Trophoblast cell (in vitro differentiated cells and primary cell): ENCODE data around the gene NBAS.

Experiments used
- DNase-seq, 2 donors: peaks; one replicate each; pipeline ENCODE4 v3.0.0-alpha.2; 2016
- H2AFZ ChIP-seq: 2 replicates; pipeline ENCODE4 v1.6.1; 2013; ENCODE audit warnings: low read length, moderate library complexity, mild to moderate bottlenecking; ENCODE audit not compliant: insufficient read depth, poor library complexity
- H2AK5ac ChIP-seq: 2 replicates; pipeline ENCODE4 v1.6.1; 2013; ENCODE audit warnings: mild to moderate bottlenecking, low read length
- H2BK120ac ChIP-seq: 2 replicates; pipeline ENCODE4 v1.6.1; 2013; ENCODE audit warnings: low read length, mild to moderate bottlenecking, moderate library complexity; ENCODE audit not compliant: insufficient read depth, poor library complexity
- H2BK12ac ChIP-seq: 2 replicates; pipeline ENCODE4 v1.6.1; 2013; ENCODE audit warnings: mild to moderate bottlenecking, low read length, moderate library complexity
- H2BK5ac ChIP-seq: 2 replicates; pipeline ENCODE4 v1.6.1; 2013; ENCODE audit warnings: low read length, low read depth, moderate library complexity, mild to moderate bottlenecking; ENCODE audit not compliant: poor library complexity
- H3K14ac ChIP-seq: 2 replicates; pipeline ENCODE4 v1.6.1; 2013; ENCODE audit warnings: mild to moderate bottlenecking, low read length
- H3K18ac ChIP-seq: 2 replicates; pipeline ENCODE4 v1.6.1; 2013; ENCODE audit warnings: mild to moderate bottlenecking, low read length
- H3K23ac ChIP-seq: 2 replicates; pipeline ENCODE4 v1.6.1; 2013; ENCODE audit warnings: low read length
- H3K27ac ChIP-seq: 2 replicates; pipeline ENCODE4 v1.5.1; 2013; ENCODE audit warnings: low read depth, mild to moderate bottlenecking, inconsistent platforms, low read length, moderate library complexity
- H3K27me3 ChIP-seq: 2 replicates; pipeline ENCODE4 v1.6.1; 2013; ENCODE audit warnings: inconsistent platforms, mild to moderate bottlenecking, low read length, moderate library complexity; ENCODE audit not compliant: insufficient read depth
- H3K36me3 ChIP-seq, 2 experiments: 1 replicate in 1 of 2; 2 replicates in 1 of 2; pipeline ENCODE4 v1.6.1; 2013; ENCODE audit warnings: low read length in 2 of 2, mild to moderate bottlenecking in 2 of 2, moderate library complexity in 1 of 2; ENCODE audit not compliant: insufficient read depth in 2 of 2, control insufficient read depth in 1 of 2
- H3K4ac ChIP-seq: 2 replicates; pipeline ENCODE4 v1.6.1; 2013; ENCODE audit warnings: low read depth, mild to moderate bottlenecking, low read length, moderate library complexity
- H3K4me1 ChIP-seq, 2 experiments: 1 replicate in 1 of 2; 2 replicates in 1 of 2; pipeline ENCODE4 v1.6.1; 2013; ENCODE audit warnings: low read length in 2 of 2, mild to moderate bottlenecking in 2 of 2, moderate library complexity in 1 of 2; ENCODE audit not compliant: insufficient read depth in 2 of 2, control insufficient read depth in 1 of 2
- H3K4me2 ChIP-seq: 2 replicates; pipeline ENCODE4 v1.6.1; 2013; ENCODE audit warnings: inconsistent platforms, mild to moderate bottlenecking, low read length, moderate library complexity
- H3K4me3 ChIP-seq: 2 replicates; pipeline ENCODE4 v1.5.1; 2013; ENCODE audit warnings: mild to moderate bottlenecking, low read depth, low read length, inconsistent platforms
- H3K79me1 ChIP-seq: one replicate; pipeline ENCODE4 v1.6.1; 2013; ENCODE audit warnings: low read length
- H3K79me2 ChIP-seq: 2 replicates; pipeline ENCODE4 v1.6.1; 2013; ENCODE audit warnings: low read length, mild to moderate bottlenecking; ENCODE audit not compliant: control insufficient read depth, insufficient read depth, poor library complexity
- H3K9ac ChIP-seq: 2 replicates; pipeline ENCODE4 v1.6.1; 2013; ENCODE audit warnings: mild to moderate bottlenecking, low read length
- H3K9me3 ChIP-seq: 2 replicates; pipeline ENCODE4 v1.6.1; 2013; ENCODE audit warnings: low read depth, mild to moderate bottlenecking, control low read depth, inconsistent platforms, low read length; ENCODE audit not compliant: insufficient read depth
- H4K12ac ChIP-seq: 2 replicates; pipeline ENCODE4 v1.6.1; 2013; ENCODE audit warnings: low read depth, mild to moderate bottlenecking, low read length, moderate library complexity
- H4K8ac ChIP-seq: 2 replicates; pipeline ENCODE4 v1.6.1; 2013; ENCODE audit warnings: low read depth, mild to moderate bottlenecking, low read length, moderate library complexity
- H4K91ac ChIP-seq: one replicate; pipeline ENCODE4 v1.6.1; 2013; ENCODE audit warnings: low read depth, mild to moderate bottlenecking, low read length, moderate library complexity
- WGBS: extraction: QIAGEN DNeasy Blood & Tissue Kit; methylation state at CpG from one replicate; pipeline ENCODE4 v1.1.7; 2013; ENCODE audit warnings: missing lambda C conversion rate; ENCODE audit not compliant: insufficient read length, insufficient coverage; ENCODE audit errors: extremely low coverage; 5-methylcytosine and 5-hydroxymethylcytosine counted together

Gene NBAS

DNA sequence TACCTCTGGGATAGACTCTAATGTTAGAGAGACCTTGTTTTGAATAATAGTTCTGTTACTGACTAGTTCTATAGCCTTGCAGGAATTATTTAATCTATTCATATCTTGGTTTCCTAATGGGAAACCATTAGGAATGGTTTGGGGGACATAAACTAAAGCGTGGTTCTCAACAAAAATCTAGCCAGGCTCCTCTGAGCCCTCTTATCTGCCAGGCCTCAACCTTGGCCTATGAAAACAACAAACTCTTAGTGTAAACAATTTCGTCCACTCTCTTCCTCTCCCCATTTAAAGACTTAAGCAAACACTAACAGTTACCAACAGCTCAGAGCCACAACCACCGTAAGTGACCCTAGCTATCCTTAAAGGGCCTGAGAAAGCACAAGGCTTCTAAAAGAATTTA lies 10.6 kb upstream of the NBAS start:
- Histone ChIP-seq H4K12ac (no peak overlapping the region), H2BK5ac (no peak overlapping the region), H3K23ac (no peak overlapping the region), H3K36me3 (no peaks in the 10 kb centered on the region), H4K91ac (no peak overlapping the region), H3K27me3 (no peaks in the 10 kb centered on the region), H3K9ac (no peak overlapping the region), H3K27ac (no peak overlapping the region), H2BK120ac (no peak overlapping the region), H3K18ac (no peak overlapping the region), H2BK12ac (no peak overlapping the region), H2AK5ac (no peak overlapping the region), H3K14ac (no peak overlapping the region), H3K79me2 (no peaks in the 10 kb centered on the region), H3K4me3 (no peak overlapping the region), H3K9me3 (no peaks in the 10 kb centered on the region), H3K4ac (no peak overlapping the region), H3K4me2 (no peak overlapping the region), H3K4me1 (no peaks in the 10 kb centered on the region), H3K79me1 (no peaks in the 10 kb centered on the region), H2AFZ (no peak overlapping the region), H4K8ac (no peak overlapping the region)
- WGBS: no CpG with 5 or more reads among the region's 3 CpGs
- no peak for DNase-seq

GRCh38 chr2:15570104-15570503 lies 9.0 kb upstream of the NBAS start:
- no peak overlapping the region for H4K8ac ChIP-seq
- H2BK120ac ChIP-seq: no peak overlapping the region
- no peak overlapping the region for H4K12ac ChIP-seq
- no peak overlapping the region for H3K27ac ChIP-seq
- no peaks in the 10 kb centered on the region for H3K4me1 ChIP-seq
- H3K4me2 ChIP-seq: no peak overlapping the region
- no peak for DNase-seq
- H3K4ac ChIP-seq: no peak overlapping the region
- no peak overlapping the region for H3K23ac ChIP-seq
- H3K27me3 ChIP-seq: no peaks in the 10 kb centered on the region
- H2AK5ac ChIP-seq: no peak overlapping the region
- no peak overlapping the region for H3K9ac ChIP-seq
- no peak overlapping the region for H2AFZ ChIP-seq
- H3K79me2 ChIP-seq: no peaks in the 10 kb centered on the region
- no peak overlapping the region for H2BK12ac ChIP-seq
- H2BK5ac ChIP-seq: no peak overlapping the region
- H3K9me3 ChIP-seq: no peaks in the 10 kb centered on the region
- no peak overlapping the region for H3K4me3 ChIP-seq
- H4K91ac ChIP-seq: no peak overlapping the region
- no peaks in the 10 kb centered on the region for H3K79me1 ChIP-seq
- H3K14ac ChIP-seq: no peak overlapping the region
- H3K36me3 ChIP-seq: no peaks in the 10 kb centered on the region
- H3K18ac ChIP-seq: no peak overlapping the region
- WGBS: no CpG with 5 or more reads among the region's 5 CpGs

GRCh38 chr2:15568874-15569273 lies 7.7 kb upstream of the NBAS start:
- no peak overlapping the region for H3K27ac ChIP-seq
- H2AFZ ChIP-seq: no peak overlapping the region
- H3K4me1 ChIP-seq: no peaks in the 10 kb centered on the region
- no peak overlapping the region for H4K91ac ChIP-seq
- H2AK5ac ChIP-seq: no peak overlapping the region
- H3K79me1 ChIP-seq: no peaks in the 10 kb centered on the region
- H3K4ac ChIP-seq: no peak overlapping the region
- no peak for DNase-seq
- H3K36me3 ChIP-seq: no peaks in the 10 kb centered on the region
- no peak overlapping the region for H2BK5ac ChIP-seq
- no peak overlapping the region for H2BK12ac ChIP-seq
- no peak overlapping the region for H3K18ac ChIP-seq
- H4K12ac ChIP-seq: no peak overlapping the region
- no peaks in the 10 kb centered on the region for H3K79me2 ChIP-seq
- no CpG with 5 or more reads among the region's 12 CpGs for WGBS
- H3K9ac ChIP-seq: no peak overlapping the region
- no peak overlapping the region for H3K23ac ChIP-seq
- H3K27me3 ChIP-seq: no peaks in the 10 kb centered on the region
- H3K4me2 ChIP-seq: no peak overlapping the region
- H4K8ac ChIP-seq: no peak overlapping the region
- H3K14ac ChIP-seq: no peak overlapping the region
- H2BK120ac ChIP-seq: no peak overlapping the region
- no peaks in the 10 kb centered on the region for H3K9me3 ChIP-seq
- no peak overlapping the region for H3K4me3 ChIP-seq

DNA sequence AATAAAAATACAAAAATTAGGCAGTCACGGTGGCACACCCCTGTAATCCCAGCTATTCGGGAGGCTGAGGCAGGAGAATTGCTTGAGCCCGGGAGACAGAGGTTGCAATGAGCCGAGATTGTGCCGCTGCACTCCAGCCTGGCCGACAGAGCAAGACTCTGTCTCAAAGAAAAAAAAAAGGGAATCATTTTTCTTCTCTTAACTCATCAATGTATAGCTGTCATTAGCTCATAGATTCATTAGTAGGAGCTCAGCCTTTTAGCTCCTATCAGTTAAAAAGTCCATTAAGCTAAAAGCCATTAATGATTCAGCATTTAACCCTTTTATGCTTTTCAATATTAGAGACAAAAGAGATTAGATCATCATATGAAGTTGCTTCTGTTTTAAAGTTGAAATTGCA lies 5.8 kb upstream of the NBAS start:
- DNase-seq: no peak
- H3K18ac ChIP-seq: no peak overlapping the region

More for the DNA sequence above, 5.8 kb upstream of the NBAS start:
- Histone ChIP-seq H2BK5ac (no peak overlapping the region), H3K14ac (no peak overlapping the region), H4K12ac (no peak overlapping the region), H3K79me2 (no peaks in the 10 kb centered on the region), H3K9ac (no peak overlapping the region), H3K27ac (no peak overlapping the region), H2BK120ac (no peak overlapping the region), H3K9me3 (no peaks in the 10 kb centered on the region), H3K23ac (no peak overlapping the region), H3K4ac (no peak overlapping the region), H2BK12ac (no peak overlapping the region), H2AK5ac (no peak overlapping the region), H3K4me3 (no peak overlapping the region), H3K4me2 (no peak overlapping the region), H3K36me3 (no peaks in the 10 kb centered on the region), H4K8ac (no peak overlapping the region), H3K79me1 (no peaks in the 10 kb centered on the region), H3K27me3 (no peaks in the 10 kb centered on the region), H3K4me1 (no peaks in the 10 kb centered on the region), H2AFZ (no peak overlapping the region), H4K91ac (no peak overlapping the region)
- no CpG with 5 or more reads among the region's 6 CpGs for WGBS
